Measurements from ENCODE around the gene GSTA5. TPM values are rescaled to one million over a fixed set of nuclear protein-coding genes. Genes with fewer than 3 reads are reported as not detected.
"Not testable (repeated sequence)": the region's sequence is repeated elsewhere in the genome, so short reads cannot be mapped to it uniquely, and the experiment has no call there.

The GSTA5 gene
- not detected for polyA plus RNA-seq (2013, experiment 1 of 2; ENCODE audit: insufficient read length)
- not detected for polyA plus RNA-seq (2013, experiment 2 of 2; ENCODE audit: insufficient read length)

- DNase-seq = peak; percentile 3
Observed at GRCh38 chr6:52840763-52841585, at the start of gene GSTA5. TSS of gene GSTA5 (minus strand) at chr6:52840813.

- no peak for DNase-seq
Observed at GRCh38 chr6:52890018-52890417, 49.4 kb upstream of the GSTA5 start.

GRCh38 chr6:52887910-52888524 lies 47.4 kb upstream of the GSTA5 start:
- no peak for DNase-seq

GRCh38 chr6:52881996-52882841 lies 41.6 kb upstream of the GSTA5 start:
- DNase-seq = peak; percentile 80

GRCh38 chr6:52881662-52881995 lies 41.0 kb upstream of the GSTA5 start:
- DNase-seq = no peak

- no peak for DNase-seq
Observed at GRCh38 chr6:52877786-52878185, 37.2 kb upstream of the GSTA5 start.

- peak; percentile 89 for DNase-seq
Observed at GRCh38 chr6:52877168-52877567, 36.6 kb upstream of the GSTA5 start.

- no peak for DNase-seq
Observed at GRCh38 chr6:52876056-52876787, 35.6 kb upstream of the GSTA5 start.

- no peak for DNase-seq
Observed at GRCh38 chr6:52872031-52872430, 31.4 kb upstream of the GSTA5 start.

- DNase-seq = peak; percentile 6
Observed at GRCh38 chr6:52871621-52872020, 31.0 kb upstream of the GSTA5 start.

GRCh38 chr6:52870335-52871091 lies 29.9 kb upstream of the GSTA5 start:
- DNase-seq = peak; percentile 53

- DNase-seq = not testable (repeated sequence)
Observed at GRCh38 chr6:52868899-52869298, 28.3 kb upstream of the GSTA5 start.

- no peak for DNase-seq
Observed at GRCh38 chr6:52868240-52868639, 27.6 kb upstream of the GSTA5 start.

- not testable (repeated sequence) for DNase-seq
Observed at GRCh38 chr6:52861151-52861550, 20.5 kb upstream of the GSTA5 start.

GRCh38 chr6:52858416-52858815 lies 17.8 kb upstream of the GSTA5 start:
- no peak for DNase-seq

- DNase-seq = peak; percentile 45
Observed at GRCh38 chr6:52856137-52856536, 15.5 kb upstream of the GSTA5 start.

GRCh38 chr6:52849137-52849536 lies 8.5 kb upstream of the GSTA5 start:
- DNase-seq = no peak

GRCh38 chr6:52846002-52846401 lies 5.4 kb upstream of the GSTA5 start:
- no peak for DNase-seq

- DNase-seq = no peak
Observed at GRCh38 chr6:52843605-52844004, 3.0 kb upstream of the GSTA5 start.

GRCh38 chr6:52839124-52840055 lies 1.2 kb downstream of the GSTA5 start:
- peak; percentile 68 for DNase-seq
